K562 (cell line): Measurements from ENCODE around the gene PLEKHB1. TPM values are rescaled to one million over a fixed set of nuclear protein-coding genes. Genes with fewer than 3 reads are reported as not detected.

Experiments used
- ASH1L ChIP-seq: fragments of 450-650 bp; IDR thresholded peaks from 2 replicates; pipeline ENCODE4 v1.6.1; 2018; ENCODE audit warnings: borderline replicate concordance, mild to moderate bottlenecking, low read depth; ENCODE audit not compliant: partially characterized antibody
- CBFA2T3 ChIP-seq: fragments of 450-650 bp; IDR thresholded peaks from 2 replicates; pipeline ENCODE4 v1.6.1; 2017
- CEBPG ChIP-seq, 3 experiments: fragments of 200-800 bp in 1 of 3; sonication (Bioruptor generic) in 1 of 3; sonication (generic) in 1 of 3; formaldehyde crosslinking in 1 of 3; IDR thresholded peaks in 2 of 3; conservative IDR thresholded peaks in 1 of 3; 2 replicates each; pipeline versions ENCODE4 v1.6.1 to v1.8.0; 2016 to 2022; ENCODE audit warnings: missing compliant biosample characterization in 2 of 3, missing genetic modification characterization in 2 of 3, mild to moderate bottlenecking in 1 of 3, missing genetic modification reagents in 1 of 3
- DIDO1 ChIP-seq: fragments of 450-650 bp; IDR thresholded peaks from 2 replicates; pipeline ENCODE4 v1.6.1; 2016; ENCODE audit warnings: low read depth, missing biosample characterization, missing genetic modification characterization
- ELK3 ChIP-seq: fragments of 450-650 bp; formaldehyde crosslinking; IDR thresholded peaks from 2 replicates; pipeline ENCODE4 v1.4.0; 2020; ENCODE audit warnings: mild to moderate bottlenecking
- ETV1 ChIP-seq: fragments of 450-650 bp; conservative IDR thresholded peaks from 2 replicates; pipeline ENCODE4 v1.6.1; 2016; ENCODE audit warnings: missing genetic modification characterization, control low read depth, low read depth, missing compliant biosample characterization
- HBP1 ChIP-seq: fragments of 450-650 bp; formaldehyde crosslinking; IDR thresholded peaks from 2 replicates; pipeline ENCODE4 v1.4.0; 2022; ENCODE audit warnings: missing genetic modification characterization
- HNRNPH1 ChIP-seq: fragments of 200-400 bp; formaldehyde crosslinking; optimal IDR thresholded peaks from 2 replicates; pipeline ENCODE3; 2017; ENCODE audit warnings: low read depth, mild to moderate bottlenecking, low read length, moderate library complexity
- NFXL1 ChIP-seq: fragments of 450-650 bp; formaldehyde crosslinking; IDR thresholded peaks from 2 replicates; pipeline ENCODE4 v1.4.0; 2021; ENCODE audit warnings: mild to moderate bottlenecking
- OTX1 ChIP-seq: fragments of 450-650 bp; formaldehyde crosslinking; IDR thresholded peaks from 2 replicates; pipeline ENCODE4 v1.4.0; 2022; ENCODE audit warnings: mild to moderate bottlenecking
- PHF20 ChIP-seq: fragments of 450-650 bp; IDR thresholded peaks from 2 replicates; pipeline ENCODE4 v1.6.1; 2018; ENCODE audit not compliant: partially characterized antibody
- RBM22 ChIP-seq: fragments of 200-400 bp; formaldehyde crosslinking; IDR thresholded peaks from 2 replicates; pipeline ENCODE4 v1.6.1; 2018; ENCODE audit warnings: low read length, low read depth; ENCODE audit not compliant: poor library complexity, severe bottlenecking
- RNF2 ChIP-seq: sonication (generic); IDR thresholded peaks from 2 replicates; pipeline ENCODE4 v1.6.1; 2016
- TAF9B ChIP-seq: fragments of 450-650 bp; IDR thresholded peaks from 2 replicates; pipeline ENCODE4 v1.6.1; 2018; ENCODE audit warnings: mild to moderate bottlenecking; ENCODE audit not compliant: partially characterized antibody
- YY1 ChIP-seq, 3 experiments: IDR thresholded peaks; 2 replicates each; pipeline ENCODE4 v1.6.1; 2011; ENCODE audit warnings: low read length in 2 of 3, mild to moderate bottlenecking in 2 of 3, moderate library complexity in 2 of 3, borderline replicate concordance in 1 of 3, control low read depth in 1 of 3, low read depth in 1 of 3; ENCODE audit not compliant: insufficient read depth in 3 of 3, insufficient replicate concordance in 2 of 3, control insufficient read depth in 1 of 3, insufficient read length in 1 of 3; ENCODE audit errors: extremely low read depth in 1 of 3
- ZFPM2 ChIP-seq: fragments of 250-450 bp; sonication (Bioruptor Pico); IDR thresholded peaks from 2 replicates; pipeline ENCODE4 v1.5.1; 2022; ENCODE audit warnings: mild to moderate bottlenecking
- ZKSCAN3 ChIP-seq: fragments of 250-450 bp; sonication (Bioruptor Pico); IDR thresholded peaks from 2 replicates; pipeline ENCODE4 v1.4.0; 2020
- ZNF146 ChIP-seq: IDR thresholded peaks from one replicate; pipeline ENCODE4 v1.6.1; 2018; ENCODE audit warnings: missing compliant biosample characterization; ENCODE audit not compliant: unreplicated experiment
- ZNF197 ChIP-seq: fragments of 200-800 bp; sonication (Bioruptor generic); IDR thresholded peaks from 2 replicates; pipeline ENCODE4 v1.6.1; 2016; ENCODE audit warnings: low read depth, missing genetic modification characterization, missing compliant biosample characterization
- ZNF311 ChIP-seq: fragments of 250-450 bp; sonication (Bioruptor Pico); IDR thresholded peaks from 2 replicates; pipeline ENCODE4 v1.4.0; 2020; ENCODE audit warnings: mild to moderate bottlenecking, moderate library complexity
- ZNF696 ChIP-seq: fragments of 250-450 bp; sonication (Bioruptor Pico); conservative IDR thresholded peaks from 2 replicates; pipeline ENCODE4 v1.4.0; 2020; ENCODE audit warnings: mild to moderate bottlenecking, moderate library complexity
- ZNF699 ChIP-seq: fragments of 250-450 bp; sonication (Bioruptor Pico); IDR thresholded peaks from 2 replicates; pipeline ENCODE4 v1.8.0; 2021; ENCODE audit warnings: mild to moderate bottlenecking, moderate library complexity; ENCODE audit not compliant: insufficient replicate concordance
- ZNF764 ChIP-seq: fragments of 250-450 bp; sonication (Bioruptor Pico); IDR thresholded peaks from 2 replicates; pipeline ENCODE4 v1.4.0; 2020; ENCODE audit warnings: low read depth, mild to moderate bottlenecking, moderate library complexity
- ZNF79 ChIP-seq: fragments of 250-450 bp; sonication (Bioruptor Pico); IDR thresholded peaks from 2 replicates; pipeline ENCODE4 v1.4.0; 2020; ENCODE audit warnings: low read depth, mild to moderate bottlenecking, moderate library complexity
- polyA plus RNA-seq, 8 experiments: library from polyadenylated mRNA; depleted of rRNA in 4 of 8; stranded (reverse) in 5 of 8; unstranded in 3 of 8; fragments of >200 nt; fragmentation: Nextera tagmentation in 2 of 8; fragmentation: Illumina TruSeq in 1 of 8; extraction: Ambion mirVana in 2 of 8; extraction: Trizol in 1 of 8; gene quantifications; 2 replicates each; pipeline versions ENCODE4 v1.2.1 to v1.2.3, GENCODE V29; 2011 to 2014; ENCODE audit warnings: inconsistent platforms in 1 of 8, missing spikeins in 1 of 8
- total RNA-seq, 7 experiments: library from RNA; depleted of rRNA in 6 of 7; stranded (reverse); fragments of >200 nt in 6 of 7; fragmentation: Illumina TruSeq in 2 of 7; extraction: Trizol in 2 of 7; gene quantifications; 2 replicates each; pipeline versions ENCODE4 v1.2.1 to v1.2.3, GENCODE V29; 2011 to 2021; ENCODE audit warnings: low replicate concordance in 1 of 7
- TF ChIP-seq, protein P1 (sequence below): fragments of 250-450 bp; sonication (Bioruptor Pico); IDR thresholded peaks from 2 replicates; pipeline ENCODE4 v1.8.0; 2021; ENCODE audit warnings: moderate library complexity, mild to moderate bottlenecking, inconsistent platforms

The PLEKHB1 gene
- total and polyA plus RNA-seq, 9 of the 15 experiments (the other 6 are each of a cell fraction or from before 2014, with no cell fraction given), result 0.07 to 0.62 (median 0.17) TPM; not detected in 2

DNA sequence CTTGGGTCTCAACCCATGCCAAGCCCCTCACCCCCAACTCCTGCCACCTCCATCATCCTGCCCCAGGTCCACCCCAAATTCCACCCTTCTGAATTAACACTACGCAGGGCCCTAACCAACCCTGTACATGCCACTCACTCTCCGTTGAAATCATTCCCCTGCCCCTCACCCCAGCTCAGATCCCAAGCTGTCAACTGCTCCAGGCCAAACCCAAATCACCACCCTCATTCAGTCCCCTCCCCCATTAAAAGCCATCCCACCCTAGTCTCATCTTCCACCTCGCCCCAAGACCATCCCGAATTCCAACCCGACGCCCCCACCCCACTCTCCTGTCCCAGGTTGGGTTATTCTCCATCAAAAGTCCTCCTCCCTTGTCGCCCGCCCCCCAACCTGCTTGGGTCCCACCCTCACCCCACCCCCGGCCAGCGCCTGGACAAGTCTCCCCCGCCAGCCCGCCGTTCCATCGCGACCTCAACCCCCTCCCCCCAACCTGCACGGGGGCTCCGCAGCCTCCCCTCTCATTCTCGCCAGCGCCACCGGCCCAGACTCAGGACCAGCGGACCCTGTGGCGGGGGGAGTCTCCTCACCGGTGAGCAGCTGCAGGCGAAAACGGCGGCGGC, 48.9 kb upstream of the PLEKHB1 start (continued):
- TF ChIP-seq NFXL1 (CRISPR knock-in tag) (no peak), TAF9B (no peak), YY1 (IDR thresholded peaks at IDR 0.05; ENCODE audit: borderline replicate concordance in 1 of 3, control insufficient read depth in 1 of 3, extremely low read depth in 1 of 3, insufficient read depth in 3 of 3, insufficient read length in 1 of 3, insufficient replicate concordance in 2 of 3, low read depth in 1 of 3, low read length in 2 of 3) (no peak), HNRNPH1 (no peak), OTX1 (CRISPR knock-in tag) (0 out of 2 replicates have a peak, but pooled peaks have one; percentile 13), ZNF146 (no peak), DIDO1 (tag) (no peak), RNF2 (no peak), CEBPG (CRISPR knock-in tag; IDR thresholded peaks at IDR 0.05) (no peak), CEBPG (tag; conservative IDR thresholded peaks at IDR 0.05 in 1 of 2, IDR thresholded peaks at IDR 0.05 in 1 of 2) (no peak), ASH1L (no peak), ZNF696 (CRISPR knock-in tag) (no peak), ZNF311 (no peak), ZNF197 (CRISPR knock-in tag) (no peak), ZKSCAN3 (CRISPR knock-in tag) (no peak), HBP1 (CRISPR knock-in tag) (0 out of 2 replicates have a peak, but pooled peaks have one; percentile 24), RBM22 (no peak), ZNF699 (no peak), ZNF79 (no peak), PHF20 (peak; percentile 14), ZNF764 (CRISPR knock-in tag) (no peak), ZFPM2 (no peak), ETV1 (tag) (no peak), CBFA2T3 (no peak), ELK3 (CRISPR knock-in tag) (no peak)
- TF ChIP-seq, protein P1, sequence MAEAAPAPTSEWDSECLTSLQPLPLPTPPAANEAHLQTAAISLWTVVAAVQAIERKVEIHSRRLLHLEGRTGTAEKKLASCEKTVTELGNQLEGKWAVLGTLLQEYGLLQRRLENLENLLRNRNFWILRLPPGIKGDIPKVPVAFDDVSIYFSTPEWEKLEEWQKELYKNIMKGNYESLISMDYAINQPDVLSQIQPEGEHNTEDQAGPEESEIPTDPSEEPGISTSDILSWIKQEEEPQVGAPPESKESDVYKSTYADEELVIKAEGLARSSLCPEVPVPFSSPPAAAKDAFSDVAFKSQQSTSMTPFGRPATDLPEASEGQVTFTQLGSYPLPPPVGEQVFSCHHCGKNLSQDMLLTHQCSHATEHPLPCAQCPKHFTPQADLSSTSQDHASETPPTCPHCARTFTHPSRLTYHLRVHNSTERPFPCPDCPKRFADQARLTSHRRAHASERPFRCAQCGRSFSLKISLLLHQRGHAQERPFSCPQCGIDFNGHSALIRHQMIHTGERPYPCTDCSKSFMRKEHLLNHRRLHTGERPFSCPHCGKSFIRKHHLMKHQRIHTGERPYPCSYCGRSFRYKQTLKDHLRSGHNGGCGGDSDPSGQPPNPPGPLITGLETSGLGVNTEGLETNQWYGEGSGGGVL (CRISPR knock-in tag), result no peak
